Osteocyte (in vitro differentiated cells): ENCODE measurements around the gene ZFP36L2. TPM values are rescaled to one million over a fixed set of nuclear protein-coding genes. Genes with fewer than 3 reads are reported as not detected.

Experiments used
- DNase-seq: peaks from one replicate; pipeline ENCODE4 v3.0.0; 2021; ENCODE audit warnings: mixed read lengths; ENCODE audit not compliant: unreplicated experiment; ENCODE audit errors: extremely low spot score
- H3K27ac Mint-ChIP-seq: one replicate; pipeline ENCODE4 v1.8.0; 2021; ENCODE audit warnings: mild to moderate bottlenecking, mixed read lengths; ENCODE audit not compliant: unreplicated experiment
- H3K27me3 Mint-ChIP-seq: one replicate; pipeline ENCODE4 v1.8.0; 2021; ENCODE audit warnings: mixed read lengths; ENCODE audit not compliant: unreplicated experiment
- H3K36me3 Mint-ChIP-seq: one replicate; pipeline ENCODE4 v1.8.0; 2021; ENCODE audit warnings: mixed read lengths; ENCODE audit not compliant: unreplicated experiment
- H3K4me1 Mint-ChIP-seq: one replicate; pipeline ENCODE4 v1.8.0; 2021; ENCODE audit warnings: mixed read lengths; ENCODE audit not compliant: unreplicated experiment
- H3K4me3 Mint-ChIP-seq: one replicate; pipeline ENCODE4 v1.8.0; 2021; ENCODE audit warnings: mild to moderate bottlenecking, moderate library complexity, mixed read lengths; ENCODE audit not compliant: unreplicated experiment
- H3K9me3 Mint-ChIP-seq: one replicate; pipeline ENCODE4 v1.8.0; 2021; ENCODE audit warnings: mixed read lengths; ENCODE audit not compliant: unreplicated experiment
- CTCF ChIP-seq: fragments of 200-600 bp; sonication (generic); IDR thresholded peaks from 2 replicates; pipeline ENCODE4 v1.5.0; 2021; ENCODE audit warnings: antibody characterized with exemption, mild to moderate bottlenecking, moderate library complexity
- total RNA-seq: library from RNA; stranded (reverse); gene quantifications from 2 replicates; pipeline ENCODE4 v1.2.1, GENCODE V29; 2021

The ZFP36L2 gene
- total RNA-seq, 1 donor from 2014 or later = 88.0 TPM

GRCh38 chr2:43230951-43231827 lies 4.8 kb upstream of the ZFP36L2 start:
- no peak overlapping the region for H3K27ac Mint-ChIP-seq
- H3K4me3 Mint-ChIP-seq = no peak overlapping the region
- peaks cover 8% of the 10 kb centered on the region for H3K36me3 Mint-ChIP-seq
- no peak for TF ChIP-seq CTCF
- DNase-seq = no peak
- no peaks in the 10 kb centered on the region for H3K27me3 Mint-ChIP-seq
- no peaks in the 10 kb centered on the region for H3K9me3 Mint-ChIP-seq
- peaks cover 22% of the 10 kb centered on the region for H3K4me1 Mint-ChIP-seq

GRCh38 chr2:43230351-43230885 lies 4.0 kb upstream of the ZFP36L2 start:
- Mint-ChIP-seq H3K9me3 (no peaks in the 10 kb centered on the region), H3K4me3 (no peak overlapping the region), H3K27me3 (no peaks in the 10 kb centered on the region), H3K36me3 (peaks cover 8% of the 10 kb centered on the region), H3K27ac (no peak overlapping the region), H3K4me1 (peaks cover 22% of the 10 kb centered on the region)
- no peak for TF ChIP-seq CTCF
- DNase-seq = no peak

- no peak overlapping the region for H3K4me3 Mint-ChIP-seq
- H3K36me3 Mint-ChIP-seq = peaks cover 12% of the 10 kb centered on the region
- no peaks in the 10 kb centered on the region for H3K9me3 Mint-ChIP-seq
- peak overlapping the region; percentile 79 for H3K27ac Mint-ChIP-seq
- H3K4me1 Mint-ChIP-seq = peaks cover 24% of the 10 kb centered on the region
- no peaks in the 10 kb centered on the region for H3K27me3 Mint-ChIP-seq
- DNase-seq = no peak
- no peak for TF ChIP-seq CTCF
These were observed 2.6 kb upstream of the ZFP36L2 start for GRCh38 chr2:43228756-43229659.

GRCh38 chr2:43228321-43228751 lies 1.9 kb upstream of the ZFP36L2 start:
- Mint-ChIP-seq H3K27me3 (no peaks in the 10 kb centered on the region), H3K4me3 (no peak overlapping the region), H3K4me1 (peaks cover 24% of the 10 kb centered on the region), H3K36me3 (peaks cover 19% of the 10 kb centered on the region), H3K27ac (peak overlapping the region; percentile 86), H3K9me3 (no peaks in the 10 kb centered on the region)
- TF ChIP-seq CTCF = no peak
- no peak for DNase-seq
